Esophagus muscularis mucosa (tissue), 3 donors: ENCODE data around the gene BAIAP2.

Source experiments
- EP300 ChIP-seq: sonication (generic); formaldehyde crosslinking; IDR thresholded peaks from one replicate; pipeline ENCODE4 v1.6.1; 2017; ENCODE audit warnings: antibody characterized with exemption
- TF ChIP-seq, protein P1 (sequence below), 3 experiments: fragments of 200-600 bp in 2 of 3; fragments of 450-650 bp in 1 of 3; sonication (generic) in 2 of 3; IDR thresholded peaks; one replicate each; pipeline ENCODE4 v1.5.1; 2017 to 2019; ENCODE audit warnings: antibody characterized with exemption in 3 of 3, mild to moderate bottlenecking in 2 of 3, moderate library complexity in 1 of 3

DNA sequence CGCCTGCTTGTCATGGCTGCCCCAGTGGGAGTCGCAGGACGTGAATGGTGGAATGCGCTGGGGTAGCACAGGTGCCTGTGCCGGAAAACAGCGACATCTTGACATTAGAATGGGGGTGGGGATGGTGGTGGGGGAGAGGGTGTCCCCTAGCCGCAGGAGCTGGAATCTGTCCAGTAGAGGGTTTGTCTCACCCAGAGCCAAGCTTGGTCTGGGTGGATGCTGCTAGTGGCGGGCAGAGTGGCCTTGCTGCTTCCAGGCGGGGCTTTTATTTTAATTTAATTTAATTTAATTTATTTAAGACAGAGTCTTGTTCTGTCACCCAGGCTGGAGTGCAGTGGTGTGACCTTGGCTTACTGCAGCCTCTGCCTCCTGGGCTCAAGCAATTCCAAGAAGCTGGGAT is 7.7 kb downstream of the BAIAP2 start:
- TF ChIP-seq, protein P1, sequence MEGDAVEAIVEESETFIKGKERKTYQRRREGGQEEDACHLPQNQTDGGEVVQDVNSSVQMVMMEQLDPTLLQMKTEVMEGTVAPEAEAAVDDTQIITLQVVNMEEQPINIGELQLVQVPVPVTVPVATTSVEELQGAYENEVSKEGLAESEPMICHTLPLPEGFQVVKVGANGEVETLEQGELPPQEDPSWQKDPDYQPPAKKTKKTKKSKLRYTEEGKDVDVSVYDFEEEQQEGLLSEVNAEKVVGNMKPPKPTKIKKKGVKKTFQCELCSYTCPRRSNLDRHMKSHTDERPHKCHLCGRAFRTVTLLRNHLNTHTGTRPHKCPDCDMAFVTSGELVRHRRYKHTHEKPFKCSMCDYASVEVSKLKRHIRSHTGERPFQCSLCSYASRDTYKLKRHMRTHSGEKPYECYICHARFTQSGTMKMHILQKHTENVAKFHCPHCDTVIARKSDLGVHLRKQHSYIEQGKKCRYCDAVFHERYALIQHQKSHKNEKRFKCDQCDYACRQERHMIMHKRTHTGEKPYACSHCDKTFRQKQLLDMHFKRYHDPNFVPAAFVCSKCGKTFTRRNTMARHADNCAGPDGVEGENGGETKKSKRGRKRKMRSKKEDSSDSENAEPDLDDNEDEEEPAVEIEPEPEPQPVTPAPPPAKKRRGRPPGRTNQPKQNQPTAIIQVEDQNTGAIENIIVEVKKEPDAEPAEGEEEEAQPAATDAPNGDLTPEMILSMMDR (IDR thresholded peaks at IDR 0.05) = no peak
- TF ChIP-seq EP300 = no peak
